ENCODE results near the gene LRP1B. TPM values are rescaled to one million over a fixed set of nuclear protein-coding genes. Genes with fewer than 3 reads are reported as not detected.

The LRP1B gene
- polyA plus RNA-seq, 1 of the 3 experiments (the other 2 are of a cell fraction), result 0.28 TPM

GRCh38 chr2:141392517-141393213 is 738.2 kb downstream of the LRP1B start (continued):
- TF ChIP-seq TEAD4 (IDR thresholded peaks at IDR 0.05; ENCODE audit: borderline replicate concordance, insufficient read depth) (peak; percentile 53; the same call in 1 of the 2 replicates), ZBTB33 (IDR thresholded peaks at IDR 0.05; ENCODE audit: borderline replicate concordance, low read depth) (no peak), GATA2 (CRISPR knock-in tag; IDR thresholded peaks at IDR 0.05) (no peak), EZH2phosphoT487 (IDR thresholded peaks at IDR 0.05; ENCODE audit: borderline replicate concordance, low read depth) (no peak), CHD2 (IDR thresholded peaks at IDR 0.05; ENCODE audit: low read length, partially characterized antibody) (no peak), EP300 (IDR thresholded peaks at IDR 0.05; ENCODE audit: borderline replicate concordance in 1 of 2, low read depth in 1 of 2, low read length in 1 of 2) (peak in 1 of 2 experiments; percentile 82; a peak in 2 of 4 replicates), TCF12 (IDR thresholded peaks at IDR 0.05) (peak; percentile 73), NFIC (IDR thresholded peaks at IDR 0.05; ENCODE audit: borderline replicate concordance) (peak; percentile 43; the same call in 1 of the 2 replicates), ELF1 (IDR thresholded peaks at IDR 0.05) (no peak), MEF2A (IDR thresholded peaks at IDR 0.05; ENCODE audit: borderline replicate concordance, low read depth) (peak; percentile 92)

DNA sequence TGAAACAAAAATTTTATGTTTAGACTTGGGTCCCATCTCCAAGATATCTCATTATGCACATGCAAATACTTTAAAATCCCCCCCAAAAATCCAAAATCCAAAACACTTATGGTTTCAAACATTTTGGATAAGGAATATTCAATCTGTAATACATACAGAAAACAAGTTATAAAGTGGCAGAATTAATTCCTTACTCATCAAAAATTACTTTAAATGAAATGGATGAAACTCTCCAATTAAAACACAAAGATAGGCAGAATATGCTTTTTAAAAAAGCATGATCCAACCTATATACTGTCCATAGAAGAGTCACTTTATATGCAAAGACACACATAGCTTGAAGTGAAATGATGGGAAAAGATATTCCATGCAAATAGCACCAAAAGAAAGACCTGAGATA is 744.6 kb downstream of the LRP1B start:
- H3K36me3 ChIP-seq (replicated peaks in 1 of 2; ENCODE audit: control insufficient read depth in 1 of 2, insufficient read depth in 2 of 2, low read length in 1 of 2), result no peaks in the 10 kb centered on the region
- POLR2A ChIA-PET, result no interaction called here
- H3K4me1 ChIP-seq (ENCODE audit: control insufficient read depth in 1 of 2, insufficient read depth in 2 of 2, low read depth in 1 of 2, low read length in 1 of 2), result no peaks in the 10 kb centered on the region
- CTCF ChIA-PET, result no interaction called here
- no peaks in the 10 kb centered on the region for H3K27me3 ChIP-seq (ENCODE audit: insufficient read depth)
- DNase-seq, result no peak
- no peaks in the 10 kb centered on the region for H3K79me2 ChIP-seq (ENCODE audit: insufficient read depth)
- peaks cover 4% of the 10 kb centered on the region for H3F3A ChIP-seq (replicated peaks; ENCODE audit: insufficient read depth)
- no peak overlapping the region for H3K27ac ChIP-seq (ENCODE audit: low read depth in 2 of 2, low read length in 1 of 2)
- H3K9ac ChIP-seq, result no peak overlapping the region
- no peak overlapping the region for H3K4me2 ChIP-seq
- H3K9me3 ChIP-seq, result no peaks in the 10 kb centered on the region
- no peak overlapping the region for H2AFZ ChIP-seq (ENCODE audit: low read depth)
- H3K9me2 ChIP-seq, result no peaks in the 10 kb centered on the region
- H3K4me3 ChIP-seq (ENCODE audit: low read depth in 2 of 2, low read length in 1 of 2), result no peak overlapping the region
- H4K20me1 ChIP-seq (ENCODE audit: insufficient read depth), result no peaks in the 10 kb centered on the region
- no peak for TF ChIP-seq TEAD4 (IDR thresholded peaks at IDR 0.05; ENCODE audit: borderline replicate concordance, insufficient read depth)
- no peak for TF ChIP-seq IRF3 (IDR thresholded peaks at IDR 0.05; ENCODE audit: low read depth, low read length)
- TF ChIP-seq POLR2AphosphoS5 (IDR thresholded peaks at IDR 0.05; ENCODE audit: low read depth, low read length), result no peak
- TF ChIP-seq REST (IDR thresholded peaks at IDR 0.05; ENCODE audit: low read depth, low read length), result no peak
- TF ChIP-seq MXI1 (IDR thresholded peaks at IDR 0.05; ENCODE audit: low read depth, low read length), result no peak
- no peak for TF ChIP-seq SIN3A (IDR thresholded peaks at IDR 0.05; ENCODE audit: borderline replicate concordance, low read depth, low read length)
- TF ChIP-seq CTCF (IDR thresholded peaks at IDR 0.05), result no peak
- no peak for TF ChIP-seq TCF12 (IDR thresholded peaks at IDR 0.05)
- no peak for TF ChIP-seq GABPA (IDR thresholded peaks at IDR 0.05; ENCODE audit: low read depth)
- TF ChIP-seq YY1 (IDR thresholded peaks at IDR 0.05; ENCODE audit: low read depth), result no peak
- TF ChIP-seq MEF2A (IDR thresholded peaks at IDR 0.05; ENCODE audit: borderline replicate concordance, low read depth), result no peak
- no peak for TF ChIP-seq NRF1 (IDR thresholded peaks at IDR 0.05; ENCODE audit: low read depth, low read length)
- no peak for TF ChIP-seq FOSL2 (IDR thresholded peaks at IDR 0.05; ENCODE audit: borderline replicate concordance, low read depth)
- no peak for TF ChIP-seq RXRA (IDR thresholded peaks at IDR 0.05; ENCODE audit: borderline replicate concordance, low read depth)
